ENCODE measurements around the gene CNTNAP2. TPM values are rescaled to one million over a fixed set of nuclear protein-coding genes. Genes with fewer than 3 reads are reported as not detected.
"Not testable (repeated sequence)": the region's sequence is repeated elsewhere in the genome, so short reads cannot be mapped to it uniquely, and the experiment has no call there.

Gene CNTNAP2
- polyA plus RNA-seq, 5 donors, result 30.4 to 44.2 (median 39.8) TPM

DNA sequence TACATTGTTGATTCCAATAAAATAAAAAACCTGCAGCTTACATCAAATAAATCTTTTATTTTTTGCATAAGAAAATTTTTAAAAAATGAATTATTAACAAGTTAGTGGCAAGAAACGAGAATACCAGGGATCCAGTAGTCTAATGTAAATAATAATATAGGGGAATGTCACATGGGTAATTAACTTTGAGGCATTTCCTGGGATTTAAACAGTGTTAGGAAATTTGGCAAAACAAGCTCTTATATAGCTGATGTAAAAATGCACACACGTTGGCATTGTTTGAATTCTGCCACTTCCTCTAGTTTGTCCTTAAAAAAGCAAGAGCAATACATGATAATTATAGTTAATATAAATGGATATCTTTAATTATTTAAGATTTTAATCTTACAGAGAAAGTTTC, 768.6 kb downstream of the CNTNAP2 start:
- DNase-seq, result no peak

GRCh38 chr7:146889806-146890555, 773.4 kb downstream of the CNTNAP2 start:
- no peak for DNase-seq

- no peak for DNase-seq
These were observed 775.5 kb downstream of the CNTNAP2 start for GRCh38 chr7:146892151-146892550.

- no peak for DNase-seq
These were observed 778.3 kb downstream of the CNTNAP2 start for GRCh38 chr7:146894927-146895326.

DNA sequence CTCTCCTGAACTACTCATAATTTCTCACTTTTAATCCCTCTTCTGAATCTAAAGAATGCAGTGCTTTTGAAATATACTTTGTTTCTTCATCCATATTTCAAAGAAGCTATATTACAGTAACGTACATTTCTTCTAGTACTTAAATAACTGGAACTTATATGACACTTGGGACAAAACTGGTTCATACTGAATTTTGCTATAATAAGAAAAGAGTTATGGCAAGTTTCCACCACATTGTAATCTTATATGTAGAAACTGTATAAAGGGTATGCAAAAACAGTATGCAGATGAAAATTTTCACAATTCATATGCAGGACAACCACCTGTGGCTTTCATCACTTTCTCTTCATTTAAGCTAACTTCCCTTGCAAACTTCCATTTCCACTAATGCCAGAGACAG, 785.7 kb downstream of the CNTNAP2 start:
- no peak for DNase-seq

DNA sequence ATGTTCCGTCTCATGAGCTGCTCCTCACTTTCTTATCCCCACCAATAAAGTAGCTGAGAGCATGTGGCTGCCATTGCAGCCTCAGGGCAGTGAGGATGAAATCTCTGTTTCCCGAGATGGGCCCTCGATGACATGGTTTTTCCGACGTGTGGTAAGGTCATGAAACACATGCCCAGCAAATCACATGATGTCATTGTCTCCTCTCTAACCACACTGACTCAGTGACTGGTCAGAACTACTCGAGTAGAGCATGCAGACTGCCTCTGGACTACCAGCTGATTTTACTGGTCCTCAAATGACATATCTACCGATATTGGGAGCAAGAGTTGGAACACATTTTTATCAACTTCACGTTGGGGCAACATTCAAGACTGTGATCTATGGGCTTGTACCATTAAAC, 786.1 kb downstream of the CNTNAP2 start:
- no peak for DNase-seq

- not testable (repeated sequence) for DNase-seq
These were observed 789.1 kb downstream of the CNTNAP2 start for GRCh38 chr7:146905746-146906145.

- DNase-seq, result no peak
These were observed 806.2 kb downstream of the CNTNAP2 start for GRCh38 chr7:146922782-146923181.

DNA sequence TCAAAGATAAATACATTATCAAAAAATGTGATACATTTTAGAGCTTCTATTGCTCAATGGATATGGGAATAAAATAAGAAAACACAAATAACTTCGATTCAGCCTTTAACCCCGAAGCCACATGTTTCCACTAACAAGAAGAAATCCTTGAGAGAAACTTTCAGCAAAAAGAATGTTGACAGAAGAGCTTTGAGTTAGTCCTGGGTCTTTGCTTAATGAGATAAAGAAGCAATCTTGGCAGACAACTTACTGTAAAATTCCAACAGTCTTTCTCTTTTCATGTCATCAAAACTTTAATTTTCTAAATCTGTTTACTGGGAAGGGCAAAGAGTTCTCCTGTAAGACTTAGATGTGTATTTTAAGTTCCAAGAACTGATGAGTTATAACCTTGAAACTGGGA, 810.2 kb downstream of the CNTNAP2 start:
- peak in 1 of 2 donors; percentile 3 for DNase-seq

- no peak for DNase-seq
These were observed 821.2 kb downstream of the CNTNAP2 start for GRCh38 chr7:146937836-146938235.

DNA sequence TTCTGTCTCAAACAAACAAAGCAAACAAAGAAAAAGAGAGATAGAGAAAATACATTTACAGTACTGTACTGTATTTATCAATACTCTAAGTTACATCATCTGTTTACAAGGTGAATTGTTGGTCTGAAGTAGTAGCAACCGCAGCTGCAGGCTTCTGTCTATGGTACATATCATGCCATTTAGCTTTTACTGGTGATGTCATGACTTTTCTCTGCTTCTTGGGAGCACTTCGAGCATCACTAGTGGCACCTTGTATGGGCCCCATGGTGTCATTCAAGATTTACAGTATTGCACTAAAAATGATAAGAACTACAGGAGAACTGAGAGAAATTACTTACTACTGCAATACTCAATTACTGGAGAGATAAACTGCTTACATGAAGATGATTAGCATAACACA, 826.9 kb downstream of the CNTNAP2 start:
- no peak for DNase-seq

DNA sequence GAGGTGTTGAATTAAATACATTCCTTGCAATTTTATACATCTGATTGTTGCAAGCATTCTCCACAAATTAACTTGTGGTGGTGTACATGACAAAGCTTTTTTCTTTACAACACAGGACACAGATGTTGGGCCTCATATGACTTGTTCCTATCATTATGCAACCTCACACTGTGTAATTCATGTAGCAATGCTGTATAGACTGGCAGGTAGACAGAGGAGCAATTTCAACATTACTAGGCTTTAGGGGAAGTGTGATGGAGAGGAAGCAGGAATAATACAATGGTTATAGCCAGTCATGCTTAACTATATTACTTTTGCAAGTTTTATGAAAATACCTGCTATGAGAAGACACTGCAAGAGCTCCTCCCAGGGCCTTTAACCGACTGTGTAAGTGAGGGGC, 832.1 kb downstream of the CNTNAP2 start:
- DNase-seq, result no peak

GRCh38 chr7:146956321-146956720, 839.7 kb downstream of the CNTNAP2 start:
- peak; percentile 12 to 19 for DNase-seq

- no peak for DNase-seq
These were observed 840.3 kb downstream of the CNTNAP2 start for GRCh38 chr7:146956853-146957252.

DNA sequence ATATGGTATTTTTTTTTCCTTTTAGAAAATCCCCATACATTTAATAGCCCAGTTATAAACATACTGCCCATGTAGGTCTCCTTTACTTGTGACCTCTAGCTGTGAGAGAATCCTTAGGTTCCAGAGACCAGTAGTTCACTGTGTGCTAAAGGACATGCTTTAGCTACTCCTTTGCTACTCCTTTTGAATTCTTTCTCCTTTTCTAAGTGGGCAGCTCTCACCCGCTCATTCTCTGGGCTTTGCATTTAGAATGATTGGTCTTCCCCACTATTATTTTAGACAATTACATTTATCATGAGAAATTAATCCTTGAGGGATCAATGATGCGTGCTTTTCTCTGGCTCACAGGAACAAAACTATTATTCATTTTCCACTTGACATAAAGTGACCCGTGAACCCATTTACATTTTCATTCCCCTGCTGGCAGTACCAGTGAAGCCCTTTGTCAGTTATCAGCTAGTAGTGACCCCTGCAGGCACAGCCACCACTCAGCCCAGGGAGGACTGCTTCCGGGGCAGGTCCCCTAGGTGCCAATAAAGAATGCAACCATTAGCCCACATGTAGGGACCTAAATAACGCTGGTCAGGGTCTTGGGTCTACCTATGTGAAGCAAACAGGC, 844.3 kb downstream of the CNTNAP2 start:
- no peak for DNase-seq

GRCh38 chr7:146961617-146962016, 845.0 kb downstream of the CNTNAP2 start:
- DNase-seq, result no peak

DNA sequence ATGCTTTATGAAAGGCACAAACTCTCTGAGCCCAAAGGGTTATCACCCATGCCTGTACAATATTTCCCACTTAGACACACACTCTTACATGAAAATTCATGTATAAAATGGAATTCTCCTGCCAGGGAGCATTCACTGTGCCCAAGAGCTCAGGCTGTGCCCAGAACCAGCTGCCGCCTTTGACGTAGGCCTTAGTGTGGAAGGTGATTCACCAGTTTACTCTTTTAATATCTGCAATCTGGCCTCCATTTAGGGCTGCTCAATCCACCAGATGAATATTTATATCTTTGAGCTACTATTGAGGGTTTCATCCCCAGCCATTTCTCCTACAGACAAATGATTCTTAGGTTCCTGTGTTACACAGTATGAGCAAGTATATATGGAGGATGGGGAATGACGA, 849.7 kb downstream of the CNTNAP2 start:
- DNase-seq, result no peak

GRCh38 chr7:146982482-146982881, 865.9 kb downstream of the CNTNAP2 start:
- DNase-seq, result no peak

DNA sequence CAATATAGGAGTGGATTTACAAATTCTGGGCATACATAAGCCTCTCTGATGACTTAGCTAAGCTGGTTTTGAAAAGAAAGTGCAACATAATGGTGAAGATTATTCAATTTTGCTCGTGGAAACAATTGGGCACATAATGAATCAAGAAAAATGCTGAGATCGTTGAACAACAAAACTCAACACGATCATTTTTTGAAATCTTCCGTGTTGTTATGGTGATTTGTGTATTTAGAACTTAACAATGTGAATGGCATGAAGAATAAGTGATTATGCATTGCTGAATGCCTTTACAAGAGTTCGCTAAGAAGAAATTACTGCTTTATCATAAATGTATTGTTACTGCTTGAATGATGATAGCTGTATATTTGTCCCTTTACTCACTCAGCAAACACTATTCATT, 875.0 kb downstream of the CNTNAP2 start:
- DNase-seq, result no peak

- DNase-seq, result no peak
These were observed 877.2 kb downstream of the CNTNAP2 start for GRCh38 chr7:146993764-146994163.

DNA sequence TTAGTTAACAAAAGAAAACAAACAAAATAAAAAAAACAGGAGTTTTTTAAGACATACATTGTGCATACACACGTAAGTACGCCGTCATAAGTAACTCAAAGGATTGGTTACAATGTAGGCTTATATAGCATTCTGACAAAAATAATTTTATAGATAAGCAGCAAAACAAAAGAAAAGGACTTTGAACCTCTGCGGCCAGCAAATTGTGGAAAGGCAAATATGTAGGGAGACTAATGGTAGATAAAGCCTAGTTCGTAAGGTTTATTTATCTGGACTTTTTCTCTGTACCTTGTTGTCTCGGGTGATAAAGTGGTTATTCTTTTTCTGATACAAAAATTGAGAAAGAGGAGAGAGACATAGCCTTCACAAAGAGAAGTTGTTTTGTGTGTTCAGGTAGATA, 891.9 kb downstream of the CNTNAP2 start:
- no peak for DNase-seq

DNA sequence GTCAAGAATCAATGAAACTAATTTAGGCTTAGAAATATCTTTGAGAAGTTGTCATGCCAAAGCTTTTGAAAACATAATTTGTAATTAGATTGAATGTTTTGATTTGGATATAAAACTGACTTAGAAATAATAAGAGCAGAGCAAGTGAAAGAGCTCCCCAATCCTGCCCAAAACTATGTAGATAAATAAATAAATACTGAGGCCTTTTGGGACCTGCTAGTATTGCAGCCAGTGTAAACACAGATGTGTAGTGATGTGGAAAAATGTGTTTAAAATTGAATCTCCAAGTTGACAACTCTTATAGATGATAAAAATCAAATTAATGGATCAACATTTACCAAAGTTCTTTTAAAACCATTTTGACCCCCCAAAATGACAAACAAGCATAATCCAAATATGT, 896.1 kb downstream of the CNTNAP2 start:
- no peak for DNase-seq

DNA sequence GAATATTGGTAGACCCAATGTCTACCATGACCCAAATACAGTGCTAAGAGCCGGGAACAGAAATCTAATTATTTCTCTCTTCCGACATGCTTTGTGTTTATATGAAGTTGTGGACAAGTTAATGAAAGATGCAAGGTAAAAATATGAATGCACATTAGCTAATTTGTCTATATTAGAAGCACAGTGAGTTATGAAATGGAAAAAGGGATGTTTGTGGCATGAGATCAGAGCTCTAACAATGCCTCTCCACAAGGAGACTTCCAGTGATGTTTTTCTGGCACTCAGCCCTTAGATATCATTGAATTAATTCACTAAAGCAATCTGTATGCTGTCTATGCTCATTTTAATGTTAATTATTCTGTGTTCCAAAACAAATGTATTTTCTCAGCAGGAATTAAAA, 897.2 kb downstream of the CNTNAP2 start:
- peak in 1 of 2 donors; percentile 8 for DNase-seq

All from right lung (tissue), 5 donors.